ENCODE data around the gene GOLGB1.
"Not testable (repeated sequence)": the region's sequence is repeated elsewhere in the genome, so short reads cannot be mapped to it uniquely, and the experiment has no call there.

Gene GOLGB1

GRCh38 chr3:121775095-121775494 lies 25.6 kb upstream of the GOLGB1 start:
- DNase-seq; H4K8ac ChIP-seq (ENCODE audit: low read length); H4K91ac ChIP-seq (ENCODE audit: low read length); H3K4ac ChIP-seq (ENCODE audit: low read depth in 1 of 2, low read length in 2 of 2); H2AFZ ChIP-seq (ENCODE audit: low read depth, low read length); H3K14ac ChIP-seq (ENCODE audit: low read length in 2 of 2); H3K4me3 ChIP-seq (ENCODE audit: insufficient read depth in 1 of 2, low read depth in 1 of 2, low read length in 2 of 2); H2BK5ac ChIP-seq (ENCODE audit: low read depth, low read length, poor library complexity, severe bottlenecking); H3K27me3 ChIP-seq (ENCODE audit: control insufficient read depth in 1 of 2, insufficient read depth in 1 of 2, low read length in 2 of 2); H2BK120ac ChIP-seq (ENCODE audit: low read depth, low read length); H3K23ac ChIP-seq (ENCODE audit: low read length in 2 of 2); H3K4me2 ChIP-seq (ENCODE audit: low read length, poor library complexity, severe bottlenecking); H3K9ac ChIP-seq (ENCODE audit: low read length); H2AK5ac ChIP-seq (ENCODE audit: low read length, severe bottlenecking); H3K79me1 ChIP-seq (replicated peaks; ENCODE audit: low read length, poor library complexity, severe bottlenecking); H3K18ac ChIP-seq (ENCODE audit: low read depth in 1 of 2, low read length in 2 of 2); H3K27ac ChIP-seq (ENCODE audit: low read length, poor library complexity, severe bottlenecking); H2BK12ac ChIP-seq (ENCODE audit: low read length in 2 of 2); H3K4me1 ChIP-seq (ENCODE audit: control insufficient read depth, insufficient read depth, low read depth, low read length); H3K9me3 ChIP-seq (ENCODE audit: control insufficient read depth, low read length); H2BK15ac ChIP-seq (ENCODE audit: low read depth, poor library complexity, severe bottlenecking): not testable (repeated sequence)
- no CpG with 5 or more reads among the region's 4 CpGs for WGBS
- H3K36me3 ChIP-seq (ENCODE audit: control insufficient read depth in 1 of 2, insufficient read depth in 2 of 2, low read depth in 1 of 2, low read length in 2 of 2) = peaks cover 13 to 73% of the 10 kb centered on the region in 2 experiments

DNA sequence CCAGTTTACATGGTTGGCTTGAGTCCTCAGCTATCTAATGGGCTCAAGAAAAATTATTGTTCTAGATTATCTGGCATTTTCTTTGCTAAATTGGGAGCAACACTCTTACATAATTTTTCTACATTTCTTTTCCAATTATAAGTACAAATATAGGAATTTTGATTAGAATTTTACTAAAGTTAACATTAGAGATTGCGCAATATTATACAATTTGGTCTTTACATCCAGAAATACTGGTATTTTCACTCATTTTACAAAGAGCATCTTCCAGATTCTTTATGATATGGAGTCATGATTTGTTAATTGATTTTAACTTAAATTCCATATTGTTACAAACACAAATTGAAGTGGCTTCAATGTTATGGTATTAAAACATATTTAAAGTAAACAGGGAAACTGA lies 19.7 kb upstream of the GOLGB1 start:
- Histone ChIP-seq H3K4ac (ENCODE audit: low read depth in 1 of 2, low read length in 2 of 2) (no peak overlapping the region), H2BK5ac (ENCODE audit: low read depth, low read length, poor library complexity, severe bottlenecking) (no peak overlapping the region), H2AFZ (ENCODE audit: low read depth, low read length) (no peak overlapping the region)

GRCh38 chr3:121768452-121768851 lies 18.9 kb upstream of the GOLGB1 start:
- Histone ChIP-seq H2BK12ac (ENCODE audit: low read length in 2 of 2) (no peak overlapping the region), H2BK120ac (ENCODE audit: low read depth, low read length) (no peak overlapping the region), H2BK5ac (ENCODE audit: low read depth, low read length, poor library complexity, severe bottlenecking) (no peak overlapping the region), H3K9me3 (ENCODE audit: control insufficient read depth, low read length) (no peaks in the 10 kb centered on the region), H3K27me3 (ENCODE audit: control insufficient read depth in 1 of 2, insufficient read depth in 1 of 2, low read length in 2 of 2) (no peaks in the 10 kb centered on the region), H3K36me3 (ENCODE audit: control insufficient read depth in 1 of 2, insufficient read depth in 2 of 2, low read depth in 1 of 2, low read length in 2 of 2) (peaks cover 16 to 48% of the 10 kb centered on the region in 2 experiments), H3K4me2 (ENCODE audit: low read length, poor library complexity, severe bottlenecking) (no peak overlapping the region), H3K14ac (ENCODE audit: low read length in 2 of 2) (no peak overlapping the region), H3K4me3 (ENCODE audit: insufficient read depth in 1 of 2, low read depth in 1 of 2, low read length in 2 of 2) (no peak overlapping the region), H2AK5ac (ENCODE audit: low read length, severe bottlenecking) (no peak overlapping the region), H3K4me1 (ENCODE audit: control insufficient read depth, insufficient read depth, low read depth, low read length) (no peaks in the 10 kb centered on the region), H3K9ac (ENCODE audit: low read length) (no peak overlapping the region), H2BK15ac (ENCODE audit: low read depth, poor library complexity, severe bottlenecking) (no peak overlapping the region), H3K79me1 (replicated peaks; ENCODE audit: low read length, poor library complexity, severe bottlenecking) (no peaks in the 10 kb centered on the region), H3K18ac (ENCODE audit: low read depth in 1 of 2, low read length in 2 of 2) (no peak overlapping the region), H3K27ac (ENCODE audit: low read length, poor library complexity, severe bottlenecking) (no peak overlapping the region), H4K8ac (ENCODE audit: low read length) (no peak overlapping the region), H3K4ac (ENCODE audit: low read depth in 1 of 2, low read length in 2 of 2) (no peak overlapping the region), H3K23ac (ENCODE audit: low read length in 2 of 2) (no peak overlapping the region), H4K91ac (ENCODE audit: low read length) (no peak overlapping the region), H2AFZ (ENCODE audit: low read depth, low read length) (no peak overlapping the region)
- no peak for DNase-seq
- WGBS = 100% methylated on average over 2 of the region's 2 CpGs

More for the DNA sequence above, 19.7 kb upstream of the GOLGB1 start:
- H2BK15ac ChIP-seq (ENCODE audit: low read depth, poor library complexity, severe bottlenecking) = no peak overlapping the region
- no peak overlapping the region for H4K8ac ChIP-seq (ENCODE audit: low read length)
- H3K27me3 ChIP-seq (ENCODE audit: control insufficient read depth in 1 of 2, insufficient read depth in 1 of 2, low read length in 2 of 2) = no peaks in the 10 kb centered on the region
- no CpG with 5 or more reads among the region's 1 CpG for WGBS
- H3K18ac ChIP-seq (ENCODE audit: low read depth in 1 of 2, low read length in 2 of 2) = no peak overlapping the region
- no peak overlapping the region for H3K4me3 ChIP-seq (ENCODE audit: insufficient read depth in 1 of 2, low read depth in 1 of 2, low read length in 2 of 2)
- no peak overlapping the region for H3K4me2 ChIP-seq (ENCODE audit: low read length, poor library complexity, severe bottlenecking)
- no peak overlapping the region for H2BK12ac ChIP-seq (ENCODE audit: low read length in 2 of 2)
- no peak for DNase-seq
- no peak overlapping the region for H3K27ac ChIP-seq (ENCODE audit: low read length, poor library complexity, severe bottlenecking)
- no peak overlapping the region for H2BK120ac ChIP-seq (ENCODE audit: low read depth, low read length)
- H3K9me3 ChIP-seq (ENCODE audit: control insufficient read depth, low read length) = no peaks in the 10 kb centered on the region
- H3K14ac ChIP-seq (ENCODE audit: low read length in 2 of 2) = no peak overlapping the region
- no peaks in the 10 kb centered on the region for H3K79me1 ChIP-seq (replicated peaks; ENCODE audit: low read length, poor library complexity, severe bottlenecking)
- H4K91ac ChIP-seq (ENCODE audit: low read length) = no peak overlapping the region
- H3K9ac ChIP-seq (ENCODE audit: low read length) = no peak overlapping the region
- H3K36me3 ChIP-seq (ENCODE audit: control insufficient read depth in 1 of 2, insufficient read depth in 2 of 2, low read depth in 1 of 2, low read length in 2 of 2) = peaks cover 16 to 55% of the 10 kb centered on the region in 2 experiments
- H3K23ac ChIP-seq (ENCODE audit: low read length in 2 of 2) = no peak overlapping the region
- H3K4me1 ChIP-seq (ENCODE audit: control insufficient read depth, insufficient read depth, low read depth, low read length) = no peaks in the 10 kb centered on the region
- H2AK5ac ChIP-seq (ENCODE audit: low read length, severe bottlenecking) = no peak overlapping the region

- Histone ChIP-seq H3K4me2 (ENCODE audit: low read length, poor library complexity, severe bottlenecking) (no peak overlapping the region), H3K14ac (ENCODE audit: low read length in 2 of 2) (no peak overlapping the region), H2BK15ac (ENCODE audit: low read depth, poor library complexity, severe bottlenecking) (no peak overlapping the region), H2BK12ac (ENCODE audit: low read length in 2 of 2) (no peak overlapping the region), H3K4me3 (ENCODE audit: insufficient read depth in 1 of 2, low read depth in 1 of 2, low read length in 2 of 2) (no peak overlapping the region), H3K36me3 (ENCODE audit: control insufficient read depth in 1 of 2, insufficient read depth in 2 of 2, low read depth in 1 of 2, low read length in 2 of 2) (no peaks in the 10 kb centered on the region), H3K4me1 (ENCODE audit: control insufficient read depth, insufficient read depth, low read depth, low read length) (no peaks in the 10 kb centered on the region), H3K9ac (ENCODE audit: low read length) (no peak overlapping the region), H2AK5ac (ENCODE audit: low read length, severe bottlenecking) (no peak overlapping the region), H3K27me3 (ENCODE audit: control insufficient read depth in 1 of 2, insufficient read depth in 1 of 2, low read length in 2 of 2) (peaks cover 0 to 21% of the 10 kb centered on the region in 2 experiments), H2BK5ac (ENCODE audit: low read depth, low read length, poor library complexity, severe bottlenecking) (no peak overlapping the region), H3K79me1 (replicated peaks; ENCODE audit: low read length, poor library complexity, severe bottlenecking) (no peaks in the 10 kb centered on the region), H3K4ac (ENCODE audit: low read depth in 1 of 2, low read length in 2 of 2) (no peak overlapping the region), H3K23ac (ENCODE audit: low read length in 2 of 2) (no peak overlapping the region), H2AFZ (ENCODE audit: low read depth, low read length) (no peak overlapping the region), H4K8ac (ENCODE audit: low read length) (no peak overlapping the region), H3K9me3 (ENCODE audit: control insufficient read depth, low read length) (no peaks in the 10 kb centered on the region), H3K27ac (ENCODE audit: low read length, poor library complexity, severe bottlenecking) (no peak overlapping the region), H4K91ac (ENCODE audit: low read length) (no peak overlapping the region), H2BK120ac (ENCODE audit: low read depth, low read length) (no peak overlapping the region), H3K18ac (ENCODE audit: low read depth in 1 of 2, low read length in 2 of 2) (no peak overlapping the region)
- 80% methylated on average over 2 of the region's 3 CpGs for WGBS
- no peak for DNase-seq
These were observed 10.1 kb upstream of the GOLGB1 start for GRCh38 chr3:121759541-121760202.
